GM10266 (cell line): Measurements from ENCODE around the gene MFSD2A.
"Not testable (repeated sequence)": the region's sequence is repeated elsewhere in the genome, so short reads cannot be mapped to it uniquely, and the experiment has no call there.

Experiments
- DNase-seq: peaks from one replicate; pipeline ENCODE4 v3.0.0; 2012; ENCODE audit errors: extremely low spot score
- TF ChIP-seq, protein P1 (sequence below): IDR thresholded peaks from 2 replicates; pipeline ENCODE4 v1.5.1; 2012; ENCODE audit warnings: mild to moderate bottlenecking, low read depth; ENCODE audit not compliant: control insufficient read depth, insufficient read depth; ENCODE audit errors: missing control alignments

MFSD2A gene

DNA sequence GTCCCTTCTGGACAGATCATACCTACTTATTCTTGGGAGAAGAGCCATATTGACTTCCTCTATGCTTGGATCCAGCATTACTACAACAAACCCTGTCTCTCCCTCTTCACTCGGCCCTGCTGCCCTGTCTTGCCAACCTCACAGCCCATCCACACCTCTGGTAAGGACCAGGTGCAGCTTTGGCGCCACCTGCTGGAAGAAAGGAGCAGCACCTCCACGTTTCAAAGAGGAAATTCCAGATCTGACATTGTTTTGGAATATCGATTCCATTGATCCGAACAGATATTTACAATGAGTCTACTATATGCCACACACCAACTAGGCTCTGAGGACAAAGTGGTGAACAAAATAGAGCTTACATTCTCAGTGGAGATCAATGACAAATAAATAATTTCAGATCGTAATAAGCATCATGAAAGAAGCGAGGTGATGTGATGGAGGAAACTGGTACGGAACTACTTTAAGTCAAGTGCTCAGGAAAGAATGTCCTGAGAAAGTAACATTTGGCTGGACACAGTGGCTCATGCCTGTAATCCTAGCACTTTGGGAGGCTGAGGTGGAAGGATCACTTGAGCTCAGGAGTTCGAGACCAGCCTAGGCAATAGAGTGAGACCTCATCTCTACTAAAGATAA is 18.7 kb downstream of the MFSD2A start:
- DNase-seq: peak; percentile 76
- TF ChIP-seq, protein P1, sequence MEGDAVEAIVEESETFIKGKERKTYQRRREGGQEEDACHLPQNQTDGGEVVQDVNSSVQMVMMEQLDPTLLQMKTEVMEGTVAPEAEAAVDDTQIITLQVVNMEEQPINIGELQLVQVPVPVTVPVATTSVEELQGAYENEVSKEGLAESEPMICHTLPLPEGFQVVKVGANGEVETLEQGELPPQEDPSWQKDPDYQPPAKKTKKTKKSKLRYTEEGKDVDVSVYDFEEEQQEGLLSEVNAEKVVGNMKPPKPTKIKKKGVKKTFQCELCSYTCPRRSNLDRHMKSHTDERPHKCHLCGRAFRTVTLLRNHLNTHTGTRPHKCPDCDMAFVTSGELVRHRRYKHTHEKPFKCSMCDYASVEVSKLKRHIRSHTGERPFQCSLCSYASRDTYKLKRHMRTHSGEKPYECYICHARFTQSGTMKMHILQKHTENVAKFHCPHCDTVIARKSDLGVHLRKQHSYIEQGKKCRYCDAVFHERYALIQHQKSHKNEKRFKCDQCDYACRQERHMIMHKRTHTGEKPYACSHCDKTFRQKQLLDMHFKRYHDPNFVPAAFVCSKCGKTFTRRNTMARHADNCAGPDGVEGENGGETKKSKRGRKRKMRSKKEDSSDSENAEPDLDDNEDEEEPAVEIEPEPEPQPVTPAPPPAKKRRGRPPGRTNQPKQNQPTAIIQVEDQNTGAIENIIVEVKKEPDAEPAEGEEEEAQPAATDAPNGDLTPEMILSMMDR: peak; percentile 97

DNA sequence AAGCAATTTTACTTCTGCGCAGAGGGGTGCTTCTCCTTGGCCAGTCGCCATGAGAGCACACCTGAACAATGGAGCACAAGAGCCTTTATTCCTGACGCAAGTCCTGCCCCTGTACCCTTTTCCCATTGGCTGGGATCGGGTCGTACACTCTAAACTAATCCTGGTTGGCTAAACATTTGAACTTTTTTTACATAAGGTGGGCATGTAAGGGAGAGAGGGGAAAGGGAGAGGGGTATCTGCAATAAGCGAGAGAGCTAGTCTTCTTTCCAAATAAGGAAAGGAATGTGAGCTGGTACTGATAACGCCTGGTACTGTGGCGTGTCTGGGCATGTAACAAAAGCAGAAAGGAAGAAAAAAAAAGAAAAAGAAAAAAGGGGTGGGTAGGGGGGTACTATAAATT is 21.8 kb downstream of the MFSD2A start:
- TF ChIP-seq, protein P1: no peak
- DNase-seq: no peak

DNA sequence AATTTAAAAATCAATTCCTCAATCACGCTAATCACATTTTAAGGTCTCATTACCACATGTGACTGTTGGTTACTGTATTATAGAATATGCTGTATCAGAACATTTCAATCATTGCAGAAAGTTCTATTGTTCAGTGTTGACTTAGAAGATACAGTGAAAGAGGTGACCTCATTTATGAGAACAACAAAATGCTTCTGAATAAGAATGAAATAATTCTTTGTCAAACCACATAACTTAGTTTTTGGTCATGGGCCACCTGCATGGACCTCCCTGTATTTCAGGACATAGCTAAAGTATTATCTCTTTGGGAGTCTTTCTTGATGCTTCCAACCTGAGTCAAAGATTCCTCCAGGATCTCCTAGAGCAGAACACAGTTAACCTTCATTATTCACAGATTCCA is 22.3 kb downstream of the MFSD2A start:
- TF ChIP-seq, protein P1: no peak
- DNase-seq: no peak

DNA sequence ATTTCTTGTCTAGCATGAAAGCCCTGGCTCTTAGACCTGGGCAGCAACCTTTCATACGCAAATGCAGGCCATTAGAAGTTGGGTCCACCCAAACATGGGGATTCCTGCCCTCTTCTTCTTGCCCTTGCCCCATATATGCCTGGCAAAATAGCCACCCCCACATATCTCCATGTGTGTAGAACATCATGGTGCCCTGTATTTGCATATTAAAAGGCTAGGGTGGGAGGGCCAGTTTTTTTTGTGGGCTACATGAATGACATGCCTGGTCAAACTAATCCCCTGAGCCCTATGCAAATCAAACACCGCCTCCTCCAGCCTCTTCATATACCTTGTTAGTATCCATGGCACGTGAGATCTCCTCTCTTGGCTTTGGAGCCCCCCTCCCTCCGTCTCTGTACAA is 24.7 kb downstream of the MFSD2A start:
- no peak for DNase-seq
- TF ChIP-seq, protein P1: no peak

DNA sequence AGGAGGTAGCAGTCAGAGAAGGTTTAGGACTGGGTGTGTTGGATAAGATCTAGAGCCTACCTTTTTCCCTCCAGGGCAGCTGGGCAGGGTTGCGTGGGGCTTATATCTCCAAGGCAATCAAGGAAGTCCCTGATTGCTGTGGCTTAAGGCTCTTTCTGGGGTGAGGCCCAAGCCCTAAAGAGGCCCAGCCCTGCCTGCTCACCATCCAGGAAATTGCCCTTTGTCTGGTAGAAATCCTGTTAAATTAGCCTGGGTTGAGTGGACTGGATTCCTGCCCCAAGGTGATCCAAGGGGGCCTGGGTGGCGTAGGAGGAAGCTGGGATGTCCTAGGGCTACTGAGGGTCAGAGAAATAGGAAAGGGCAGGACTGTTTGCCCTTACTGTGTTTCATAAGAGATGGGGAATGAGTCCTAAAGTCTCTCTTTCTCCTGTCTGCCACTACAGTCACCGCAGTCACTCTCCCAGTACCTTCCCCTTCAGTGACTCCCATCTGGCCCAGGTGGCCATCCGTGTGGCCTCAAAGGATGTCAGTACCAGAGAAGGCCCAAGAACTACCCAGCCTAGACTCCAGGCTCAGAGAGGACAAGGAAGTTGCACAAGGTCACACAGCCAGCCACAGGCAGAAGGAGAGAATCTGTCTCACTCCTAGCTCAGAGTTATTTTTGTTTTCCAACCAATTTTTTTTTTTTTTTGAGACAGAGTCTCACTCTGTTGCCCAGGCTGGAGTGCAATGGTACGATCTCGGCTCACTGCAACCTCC is 25.8 kb downstream of the MFSD2A start:
- DNase-seq: no peak
- TF ChIP-seq, protein P1: no peak

- TF ChIP-seq, protein P1: no peak
- DNase-seq: no peak
These were observed 26.4 kb downstream of the MFSD2A start for GRCh38 chr1:39981385-39981784.

- TF ChIP-seq, protein P1: no peak
- no peak for DNase-seq
These were observed 27.0 kb downstream of the MFSD2A start for GRCh38 chr1:39981945-39982344.

DNA sequence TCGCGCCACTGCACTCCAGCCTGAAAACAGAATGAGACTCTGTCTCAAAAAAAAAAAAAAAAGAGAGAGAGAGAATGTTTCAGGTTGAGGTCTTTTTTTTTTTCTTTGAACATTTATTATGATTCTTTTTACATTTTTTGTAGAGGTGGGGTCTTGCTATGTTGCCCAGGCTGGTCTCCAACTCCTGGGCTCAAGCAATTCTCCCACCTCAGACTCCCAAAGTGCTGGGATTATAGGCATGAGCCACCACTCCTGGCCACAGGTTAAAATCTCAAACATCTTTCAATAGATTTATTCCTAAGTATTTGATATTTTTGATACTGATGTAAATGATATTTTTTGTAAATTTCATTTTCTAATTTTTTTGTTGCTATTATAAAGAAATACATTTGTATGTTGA is 29.5 kb downstream of the MFSD2A start:
- DNase-seq: not testable (repeated sequence)
